ENCODE measurements around the gene ENAH.

The ENAH gene

DNA sequence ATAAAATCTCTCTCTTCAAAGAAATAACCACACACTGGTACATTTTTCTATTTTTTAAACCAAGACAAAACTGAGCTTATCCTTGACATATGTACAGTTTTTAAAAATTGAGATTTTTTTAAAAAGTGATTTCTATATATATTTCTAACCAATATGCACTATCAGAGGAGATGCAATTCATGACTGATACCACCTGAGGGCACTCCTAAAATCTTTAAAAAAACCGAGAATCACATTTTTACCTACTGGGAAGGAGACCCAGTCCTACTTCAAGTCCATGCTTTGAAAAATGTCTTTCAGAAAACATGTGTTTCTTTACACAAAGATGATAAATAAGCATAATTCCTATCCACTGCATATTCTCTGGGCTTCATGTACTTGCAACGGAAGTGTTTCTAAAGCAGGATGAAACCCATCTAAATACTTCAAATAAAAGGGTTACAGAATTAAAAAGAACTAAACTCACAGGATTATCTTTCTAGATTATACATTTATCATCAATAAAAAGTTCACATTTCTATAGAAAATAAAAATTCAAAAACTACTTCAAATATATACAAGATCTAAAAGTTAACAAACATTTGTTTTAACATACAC, 98.6 kb downstream of the ENAH start:
- DNase-seq, result peak; percentile 47
- no peaks in the 10 kb centered on the region for H3K9me3 ChIP-seq (replicated peaks; ENCODE audit: insufficient read depth, low read length)
- H3K79me2 ChIP-seq (ENCODE audit: low read length), result no peaks in the 10 kb centered on the region
- no peak overlapping the region for H2AFZ ChIP-seq (ENCODE audit: low read length)
- H4K20me1 ChIP-seq (ENCODE audit: insufficient read depth, low read length), result no peaks in the 10 kb centered on the region
- no peaks in the 10 kb centered on the region for H3F3A ChIP-seq (ENCODE audit: insufficient read depth, low read length)
- no peaks in the 10 kb centered on the region for H3K36me3 ChIP-seq (replicated peaks; ENCODE audit: insufficient read depth, low read length)
- no peak overlapping the region for H3K4me2 ChIP-seq (ENCODE audit: low read depth, low read length)
- no peak overlapping the region for H3K4me3 ChIP-seq (ENCODE audit: low read length)
- no peak overlapping the region for H3K27ac ChIP-seq (ENCODE audit: low read length)
- no peaks in the 10 kb centered on the region for H3K27me3 ChIP-seq (replicated peaks; ENCODE audit: insufficient read depth, low read length)
- TF ChIP-seq EZH2phosphoT487 (IDR thresholded peaks at IDR 0.05; ENCODE audit: low read length) (no peak), EZH2 (optimal IDR thresholded peaks at IDR 0.05; ENCODE audit: low read depth, low read length) (no peak), CTCF (IDR thresholded peaks at IDR 0.05; ENCODE audit: low read length) (peak; percentile 76)
- no peaks in the 10 kb centered on the region for H3K4me1 ChIP-seq (ENCODE audit: low read length)
- no peak overlapping the region for H3K9ac ChIP-seq (ENCODE audit: low read length)
- no peaks in the 10 kb centered on the region for H3K9me2 ChIP-seq (replicated peaks; ENCODE audit: insufficient read depth, low read length)

DNA sequence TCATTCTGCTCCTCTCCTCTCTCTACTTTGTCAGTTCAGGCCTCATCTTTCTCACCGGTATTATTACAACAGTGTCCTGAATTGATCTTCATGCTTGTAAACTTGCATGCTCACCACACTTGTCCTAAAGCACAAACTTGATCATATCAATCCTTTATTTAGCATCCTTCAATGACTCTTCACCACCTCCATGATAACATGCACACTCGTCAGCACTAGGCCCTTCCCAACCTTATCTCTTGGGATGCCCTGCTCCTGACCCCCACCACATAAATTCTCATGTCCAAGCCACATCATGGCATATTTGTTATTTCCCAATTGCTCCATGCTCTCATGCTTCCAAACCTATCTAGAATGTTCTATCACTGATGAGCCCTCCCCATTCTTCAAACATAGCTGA, 103.1 kb downstream of the ENAH start:
- H3K9me3 ChIP-seq (replicated peaks; ENCODE audit: insufficient read depth, low read length), result no peaks in the 10 kb centered on the region
- TF ChIP-seq EZH2 (optimal IDR thresholded peaks at IDR 0.05; ENCODE audit: low read depth, low read length) (no peak), EZH2phosphoT487 (IDR thresholded peaks at IDR 0.05; ENCODE audit: low read length) (no peak), CTCF (IDR thresholded peaks at IDR 0.05; ENCODE audit: low read length) (no peak)

GRCh38 chr1:225548140-225548857, 104.6 kb downstream of the ENAH start:
- no peak for TF ChIP-seq CTCF (IDR thresholded peaks at IDR 0.05; ENCODE audit: low read length)
- TF ChIP-seq EZH2phosphoT487 (IDR thresholded peaks at IDR 0.05; ENCODE audit: low read length), result no peak
- no peak for TF ChIP-seq EZH2 (optimal IDR thresholded peaks at IDR 0.05; ENCODE audit: low read depth, low read length)
- no peak overlapping the region for H3K4me3 ChIP-seq (ENCODE audit: low read length)
- no peak overlapping the region for H2AFZ ChIP-seq (ENCODE audit: low read length)
- H3K9ac ChIP-seq (ENCODE audit: low read length), result no peak overlapping the region
- no peaks in the 10 kb centered on the region for H3K9me3 ChIP-seq (replicated peaks; ENCODE audit: insufficient read depth, low read length)
- no peak overlapping the region for H3K27ac ChIP-seq (ENCODE audit: low read length)
- 0 out of 2 replicates have a peak, but pooled peaks cover 5% of the 10 kb centered on the region for H3F3A ChIP-seq (ENCODE audit: insufficient read depth, low read length)
- no peaks in the 10 kb centered on the region for H3K27me3 ChIP-seq (replicated peaks; ENCODE audit: insufficient read depth, low read length)
- H3K4me2 ChIP-seq (ENCODE audit: low read depth, low read length), result no peak overlapping the region
- no peaks in the 10 kb centered on the region for H3K79me2 ChIP-seq (ENCODE audit: low read length)
- H3K9me2 ChIP-seq (replicated peaks; ENCODE audit: insufficient read depth, low read length), result no peaks in the 10 kb centered on the region
- H3K4me1 ChIP-seq (ENCODE audit: low read length), result peaks cover 6% of the 10 kb centered on the region; the same call in 1 of the 2 replicates
- no peaks in the 10 kb centered on the region for H3K36me3 ChIP-seq (replicated peaks; ENCODE audit: insufficient read depth, low read length)
- no peak for DNase-seq
- H4K20me1 ChIP-seq (ENCODE audit: insufficient read depth, low read length), result no peaks in the 10 kb centered on the region

More for the DNA sequence above, 103.1 kb downstream of the ENAH start:
- Histone ChIP-seq H3K79me2 (ENCODE audit: low read length) (no peaks in the 10 kb centered on the region), H3K4me3 (ENCODE audit: low read length) (no peak overlapping the region), H3K9ac (ENCODE audit: low read length) (no peak overlapping the region), H4K20me1 (ENCODE audit: insufficient read depth, low read length) (no peaks in the 10 kb centered on the region), H3K9me2 (replicated peaks; ENCODE audit: insufficient read depth, low read length) (no peaks in the 10 kb centered on the region), H3K27ac (ENCODE audit: low read length) (no peak overlapping the region), H3K4me1 (ENCODE audit: low read length) (peaks cover 6% of the 10 kb centered on the region; the same call in 1 of the 2 replicates), H3K27me3 (replicated peaks; ENCODE audit: insufficient read depth, low read length) (no peaks in the 10 kb centered on the region), H2AFZ (ENCODE audit: low read length) (no peak overlapping the region), H3F3A (ENCODE audit: insufficient read depth, low read length) (0 out of 2 replicates have a peak, but pooled peaks cover 5% of the 10 kb centered on the region), H3K36me3 (replicated peaks; ENCODE audit: insufficient read depth, low read length) (no peaks in the 10 kb centered on the region), H3K4me2 (ENCODE audit: low read depth, low read length) (no peak overlapping the region)
- DNase-seq, result no peak
